Measurements from ENCODE around the gene MCF2L.

- no peak for TF ChIP-seq SMC3 (IDR thresholded peaks at IDR 0.05)
- TF ChIP-seq, protein P1, sequence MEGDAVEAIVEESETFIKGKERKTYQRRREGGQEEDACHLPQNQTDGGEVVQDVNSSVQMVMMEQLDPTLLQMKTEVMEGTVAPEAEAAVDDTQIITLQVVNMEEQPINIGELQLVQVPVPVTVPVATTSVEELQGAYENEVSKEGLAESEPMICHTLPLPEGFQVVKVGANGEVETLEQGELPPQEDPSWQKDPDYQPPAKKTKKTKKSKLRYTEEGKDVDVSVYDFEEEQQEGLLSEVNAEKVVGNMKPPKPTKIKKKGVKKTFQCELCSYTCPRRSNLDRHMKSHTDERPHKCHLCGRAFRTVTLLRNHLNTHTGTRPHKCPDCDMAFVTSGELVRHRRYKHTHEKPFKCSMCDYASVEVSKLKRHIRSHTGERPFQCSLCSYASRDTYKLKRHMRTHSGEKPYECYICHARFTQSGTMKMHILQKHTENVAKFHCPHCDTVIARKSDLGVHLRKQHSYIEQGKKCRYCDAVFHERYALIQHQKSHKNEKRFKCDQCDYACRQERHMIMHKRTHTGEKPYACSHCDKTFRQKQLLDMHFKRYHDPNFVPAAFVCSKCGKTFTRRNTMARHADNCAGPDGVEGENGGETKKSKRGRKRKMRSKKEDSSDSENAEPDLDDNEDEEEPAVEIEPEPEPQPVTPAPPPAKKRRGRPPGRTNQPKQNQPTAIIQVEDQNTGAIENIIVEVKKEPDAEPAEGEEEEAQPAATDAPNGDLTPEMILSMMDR (IDR thresholded peaks at IDR 0.05), result no peak
- no peak for TF ChIP-seq HMGXB4 (CRISPR knock-in tag; IDR thresholded peaks at IDR 0.05; ENCODE audit: borderline replicate concordance)
- no peak for TF ChIP-seq POLR2A (IDR thresholded peaks at IDR 0.05; ENCODE audit: low read length)
- TF ChIP-seq JUN (IDR thresholded peaks at IDR 0.05), result no peak
- no peak for TF ChIP-seq ZC3H11A (IDR thresholded peaks at IDR 0.05)
- no peak for TF ChIP-seq MAFK (IDR thresholded peaks at IDR 0.05; ENCODE audit: partially characterized antibody)
- no peak for TF ChIP-seq PBX3 (IDR thresholded peaks at IDR 0.05)
- no peak for TF ChIP-seq FOSL2 (IDR thresholded peaks at IDR 0.05)
- TF ChIP-seq FOSL2 (CRISPR knock-in tag; IDR thresholded peaks at IDR 0.05), result no peak
- TF ChIP-seq, protein P2, sequence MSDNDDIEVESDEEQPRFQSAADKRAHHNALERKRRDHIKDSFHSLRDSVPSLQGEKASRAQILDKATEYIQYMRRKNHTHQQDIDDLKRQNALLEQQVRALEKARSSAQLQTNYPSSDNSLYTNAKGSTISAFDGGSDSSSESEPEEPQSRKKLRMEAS (IDR thresholded peaks at IDR 0.05), result no peak
- TF ChIP-seq PHF8 (IDR thresholded peaks at IDR 0.05; ENCODE audit: borderline replicate concordance, low read depth), result no peak
- TF ChIP-seq EP300 (IDR thresholded peaks at IDR 0.05), result no peak
- TF ChIP-seq, protein P3, sequence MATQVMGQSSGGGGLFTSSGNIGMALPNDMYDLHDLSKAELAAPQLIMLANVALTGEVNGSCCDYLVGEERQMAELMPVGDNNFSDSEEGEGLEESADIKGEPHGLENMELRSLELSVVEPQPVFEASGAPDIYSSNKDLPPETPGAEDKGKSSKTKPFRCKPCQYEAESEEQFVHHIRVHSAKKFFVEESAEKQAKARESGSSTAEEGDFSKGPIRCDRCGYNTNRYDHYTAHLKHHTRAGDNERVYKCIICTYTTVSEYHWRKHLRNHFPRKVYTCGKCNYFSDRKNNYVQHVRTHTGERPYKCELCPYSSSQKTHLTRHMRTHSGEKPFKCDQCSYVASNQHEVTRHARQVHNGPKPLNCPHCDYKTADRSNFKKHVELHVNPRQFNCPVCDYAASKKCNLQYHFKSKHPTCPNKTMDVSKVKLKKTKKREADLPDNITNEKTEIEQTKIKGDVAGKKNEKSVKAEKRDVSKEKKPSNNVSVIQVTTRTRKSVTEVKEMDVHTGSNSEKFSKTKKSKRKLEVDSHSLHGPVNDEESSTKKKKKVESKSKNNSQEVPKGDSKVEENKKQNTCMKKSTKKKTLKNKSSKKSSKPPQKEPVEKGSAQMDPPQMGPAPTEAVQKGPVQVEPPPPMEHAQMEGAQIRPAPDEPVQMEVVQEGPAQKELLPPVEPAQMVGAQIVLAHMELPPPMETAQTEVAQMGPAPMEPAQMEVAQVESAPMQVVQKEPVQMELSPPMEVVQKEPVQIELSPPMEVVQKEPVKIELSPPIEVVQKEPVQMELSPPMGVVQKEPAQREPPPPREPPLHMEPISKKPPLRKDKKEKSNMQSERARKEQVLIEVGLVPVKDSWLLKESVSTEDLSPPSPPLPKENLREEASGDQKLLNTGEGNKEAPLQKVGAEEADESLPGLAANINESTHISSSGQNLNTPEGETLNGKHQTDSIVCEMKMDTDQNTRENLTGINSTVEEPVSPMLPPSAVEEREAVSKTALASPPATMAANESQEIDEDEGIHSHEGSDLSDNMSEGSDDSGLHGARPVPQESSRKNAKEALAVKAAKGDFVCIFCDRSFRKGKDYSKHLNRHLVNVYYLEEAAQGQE (IDR thresholded peaks at IDR 0.05), result no peak
Observed at GRCh38 chr13:112929783-112930055, 39.3 kb upstream of the MCF2L start.

Data from A549 (cell line).